Measurements from ENCODE around the gene TNP2.
A peak's percentile ranks its signal among the peaks of the same experiment; 100 is the strongest.

The TNP2 gene

DNA sequence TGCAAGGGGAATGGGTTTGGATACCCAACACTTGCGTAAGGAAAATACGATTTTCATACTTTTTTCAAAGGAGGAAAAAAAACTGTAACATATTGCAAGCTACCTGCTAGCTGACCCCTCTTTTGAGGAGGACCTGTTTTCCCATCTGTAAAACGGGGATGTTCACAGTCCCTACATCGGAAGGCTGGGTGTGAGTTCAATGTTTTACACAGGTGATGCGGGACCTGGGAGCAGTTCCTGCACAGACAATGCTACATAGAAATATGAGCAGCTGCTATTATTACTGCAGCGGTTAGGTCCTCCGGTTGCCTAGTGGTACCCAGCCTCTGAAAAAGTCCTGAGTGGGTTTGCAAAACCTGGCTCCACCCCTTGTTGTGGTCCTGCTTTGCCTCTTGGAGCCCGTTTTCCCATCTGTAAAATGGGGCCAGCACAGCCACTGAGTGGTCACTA, 16.6 kb downstream of the TNP2 start:
- Histone ChIP-seq H3K9me3 (ENCODE audit: control insufficient read depth, low read length) (no peaks in the 10 kb centered on the region), H3K9ac (ENCODE audit: low read length) (no peak overlapping the region), H3K4me1 (ENCODE audit: control insufficient read depth, insufficient read depth, low read length) (peaks cover 9% of the 10 kb centered on the region), H3K27me3 (replicated peaks; ENCODE audit: control insufficient read depth, insufficient read depth, low read length) (no peaks in the 10 kb centered on the region), H3K36me3 (ENCODE audit: control insufficient read depth, insufficient read depth, low read length, severe bottlenecking) (no peaks in the 10 kb centered on the region), H3K4me3 (ENCODE audit: low read length) (no peak overlapping the region)
- no peak for DNase-seq (ENCODE audit: low read depth)

- H3K9me3 ChIP-seq (ENCODE audit: control insufficient read depth, low read length) = no peaks in the 10 kb centered on the region
- H3K4me1 ChIP-seq (ENCODE audit: control insufficient read depth, insufficient read depth, low read length) = peaks cover 5% of the 10 kb centered on the region
- no peaks in the 10 kb centered on the region for H3K27me3 ChIP-seq (replicated peaks; ENCODE audit: control insufficient read depth, insufficient read depth, low read length)
- no peak overlapping the region for H3K9ac ChIP-seq (ENCODE audit: low read length)
- no peaks in the 10 kb centered on the region for H3K36me3 ChIP-seq (ENCODE audit: control insufficient read depth, insufficient read depth, low read length, severe bottlenecking)
- DNase-seq (ENCODE audit: low read depth) = peak; percentile 19
- H3K4me3 ChIP-seq (ENCODE audit: low read length) = no peak overlapping the region
Measured at GRCh38 chr16:11251525-11252481, 17.3 kb downstream of the TNP2 start.

DNA sequence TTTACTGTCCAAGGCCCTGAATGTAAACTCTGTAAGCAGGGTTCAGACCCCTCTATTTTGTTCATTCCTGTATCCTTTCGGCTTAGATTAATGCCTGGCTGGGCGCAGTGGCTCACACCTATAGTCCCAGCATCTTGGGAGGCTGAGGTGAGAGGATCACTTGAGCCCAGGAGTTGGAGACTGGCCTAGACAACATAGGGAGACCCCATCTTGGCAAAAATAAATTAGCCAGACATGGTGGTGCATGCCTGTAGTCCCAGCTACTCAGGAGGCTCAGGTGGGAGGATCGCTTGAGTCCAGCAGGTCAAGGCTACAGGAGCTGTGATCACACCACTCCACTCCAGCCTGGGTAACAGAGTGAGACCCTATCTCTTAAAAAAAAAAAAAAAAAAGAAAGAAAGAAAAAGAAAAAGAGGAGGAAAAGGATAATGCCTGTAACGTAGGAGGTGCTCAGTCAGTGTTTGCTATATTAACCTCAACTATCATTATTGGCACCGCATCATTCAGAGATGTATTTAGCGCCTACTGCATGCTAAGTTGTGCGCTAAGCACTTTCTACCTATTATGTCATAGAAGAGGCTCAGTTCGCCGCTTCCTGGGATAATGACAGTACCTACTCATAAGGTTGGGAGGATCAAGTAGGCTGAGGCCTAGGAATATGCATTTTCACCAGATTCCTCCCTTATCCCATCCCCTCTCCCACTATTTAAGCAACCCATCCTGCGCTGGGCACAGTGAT, 18.2 kb downstream of the TNP2 start:
- Histone ChIP-seq H3K4me1 (ENCODE audit: control insufficient read depth, insufficient read depth, low read length) (peaks cover 4% of the 10 kb centered on the region), H3K9ac (ENCODE audit: low read length) (no peak overlapping the region), H3K36me3 (ENCODE audit: control insufficient read depth, insufficient read depth, low read length, severe bottlenecking) (no peaks in the 10 kb centered on the region), H3K27me3 (replicated peaks; ENCODE audit: control insufficient read depth, insufficient read depth, low read length) (no peaks in the 10 kb centered on the region), H3K4me3 (ENCODE audit: low read length) (no peak overlapping the region), H3K9me3 (ENCODE audit: control insufficient read depth, low read length) (no peaks in the 10 kb centered on the region)
- DNase-seq (ENCODE audit: low read depth) = no peak

DNA sequence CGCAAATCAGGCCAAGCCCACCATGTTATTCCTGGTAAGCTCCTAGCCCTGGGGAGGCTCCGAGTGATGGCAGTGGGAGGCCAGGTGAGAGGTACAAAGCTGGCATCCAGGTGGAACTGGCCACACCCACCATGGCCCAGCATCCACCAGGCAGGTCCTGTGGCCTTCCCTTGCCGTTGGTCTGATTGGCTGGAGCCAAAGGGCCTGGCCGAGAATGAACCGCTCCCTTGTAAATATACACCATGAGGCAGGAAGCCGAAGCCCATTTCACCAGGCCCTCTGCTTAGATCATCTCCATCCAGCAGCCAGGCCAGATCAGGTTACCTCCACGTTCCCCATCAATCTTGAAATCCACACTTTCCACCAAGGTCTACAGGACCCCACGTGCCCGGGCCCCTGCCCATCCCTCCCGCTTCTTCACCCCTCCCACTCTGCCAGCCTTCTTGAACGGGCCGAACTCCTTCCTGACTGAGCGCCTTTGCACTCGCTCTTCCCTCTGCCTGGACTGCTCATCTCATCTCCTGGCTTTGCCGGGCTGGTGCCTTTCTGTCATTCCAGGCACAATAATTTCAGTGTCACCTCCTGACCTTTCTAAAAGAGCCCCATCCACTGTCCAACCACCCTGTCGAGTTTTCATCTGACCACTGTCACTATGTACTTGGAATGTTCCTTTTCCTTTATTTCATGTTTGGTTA, 18.9 kb downstream of the TNP2 start:
- Histone ChIP-seq H3K9ac (ENCODE audit: low read length) (no peak overlapping the region), H3K27me3 (replicated peaks; ENCODE audit: control insufficient read depth, insufficient read depth, low read length) (no peaks in the 10 kb centered on the region), H3K9me3 (ENCODE audit: control insufficient read depth, low read length) (no peaks in the 10 kb centered on the region), H3K4me3 (ENCODE audit: low read length) (no peak overlapping the region), H3K36me3 (ENCODE audit: control insufficient read depth, insufficient read depth, low read length, severe bottlenecking) (no peaks in the 10 kb centered on the region), H3K4me1 (ENCODE audit: control insufficient read depth, insufficient read depth, low read length) (peaks cover 4% of the 10 kb centered on the region)
- no peak for DNase-seq (ENCODE audit: low read depth)

- Histone ChIP-seq H3K27me3 (replicated peaks; ENCODE audit: control insufficient read depth, insufficient read depth, low read length) (no peaks in the 10 kb centered on the region), H3K36me3 (ENCODE audit: control insufficient read depth, insufficient read depth, low read length, severe bottlenecking) (no peaks in the 10 kb centered on the region)
- DNase-seq (ENCODE audit: low read depth) = no peak
Measured at GRCh38 chr16:11249233-11250061, 19.7 kb downstream of the TNP2 start.

DNA sequence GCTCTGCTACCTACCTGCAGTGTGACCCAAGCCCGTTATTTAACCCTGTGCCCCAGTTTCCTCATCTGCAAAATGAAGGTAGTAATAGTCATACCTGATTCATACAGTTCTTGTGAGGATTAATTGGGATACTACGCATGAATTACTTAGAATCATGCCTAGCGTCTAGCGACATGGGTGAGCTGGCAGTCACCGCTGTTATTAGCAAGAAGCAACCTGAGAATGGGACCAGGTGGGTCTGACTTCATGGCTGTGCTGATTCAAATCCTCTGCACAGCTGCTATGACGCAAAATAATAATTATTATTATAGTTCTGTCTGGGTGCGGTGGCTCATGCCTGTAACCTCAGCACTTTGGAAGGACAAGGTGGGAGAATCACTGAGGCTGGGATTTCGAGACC, 21.0 kb downstream of the TNP2 start:
- Histone ChIP-seq H3K27me3 (replicated peaks; ENCODE audit: control insufficient read depth, insufficient read depth, low read length) (peaks cover 3% of the 10 kb centered on the region), H3K4me1 (ENCODE audit: control insufficient read depth, insufficient read depth, low read length) (no peaks in the 10 kb centered on the region), H3K9me3 (ENCODE audit: control insufficient read depth, low read length) (no peaks in the 10 kb centered on the region), H3K4me3 (ENCODE audit: low read length) (no peak overlapping the region), H3K36me3 (ENCODE audit: control insufficient read depth, insufficient read depth, low read length, severe bottlenecking) (no peaks in the 10 kb centered on the region), H3K9ac (ENCODE audit: low read length) (no peak overlapping the region)
- DNase-seq (ENCODE audit: low read depth) = no peak

More at GRCh38 chr16:11249233-11250061, 19.7 kb downstream of the TNP2 start:
- no peaks in the 10 kb centered on the region for H3K9me3 ChIP-seq (ENCODE audit: control insufficient read depth, low read length)
- no peak overlapping the region for H3K4me3 ChIP-seq (ENCODE audit: low read length)
- no peak overlapping the region for H3K9ac ChIP-seq (ENCODE audit: low read length)
- peaks cover under 1% of the 10 kb centered on the region for H3K4me1 ChIP-seq (ENCODE audit: control insufficient read depth, insufficient read depth, low read length)

DNA sequence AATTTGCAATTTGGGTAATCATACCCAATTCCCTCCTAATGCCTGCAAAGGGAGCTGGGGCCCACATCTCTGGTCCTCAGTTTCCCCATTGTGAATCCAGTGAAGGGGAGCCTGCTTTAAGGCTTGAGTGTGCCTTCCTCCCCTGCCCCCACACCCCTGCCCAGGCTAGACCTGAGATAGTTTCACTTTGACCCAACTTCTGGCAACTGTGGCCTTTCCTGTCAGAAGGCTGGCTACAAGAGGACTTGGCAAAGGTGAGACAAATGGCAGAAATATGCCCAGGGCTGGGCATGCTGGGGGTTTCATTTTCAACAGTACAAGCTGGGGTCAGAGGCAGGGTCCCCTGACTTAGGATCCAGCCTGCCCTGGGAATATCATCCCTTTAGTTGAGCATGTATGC, 23.1 kb downstream of the TNP2 start:
- Histone ChIP-seq H3K9ac (ENCODE audit: low read length) (no peak overlapping the region), H3K9me3 (ENCODE audit: control insufficient read depth, low read length) (no peaks in the 10 kb centered on the region), H3K4me3 (ENCODE audit: low read length) (no peak overlapping the region), H3K27me3 (replicated peaks; ENCODE audit: control insufficient read depth, insufficient read depth, low read length) (peaks cover 8% of the 10 kb centered on the region), H3K36me3 (ENCODE audit: control insufficient read depth, insufficient read depth, low read length, severe bottlenecking) (no peaks in the 10 kb centered on the region), H3K4me1 (ENCODE audit: control insufficient read depth, insufficient read depth, low read length) (no peaks in the 10 kb centered on the region)
- no peak for DNase-seq (ENCODE audit: low read depth)

- Histone ChIP-seq H3K36me3 (ENCODE audit: control insufficient read depth, insufficient read depth, low read length, severe bottlenecking) (no peaks in the 10 kb centered on the region), H3K9ac (ENCODE audit: low read length) (no peak overlapping the region), H3K9me3 (ENCODE audit: control insufficient read depth, low read length) (no peaks in the 10 kb centered on the region), H3K4me3 (ENCODE audit: low read length) (no peak overlapping the region), H3K4me1 (ENCODE audit: control insufficient read depth, insufficient read depth, low read length) (no peaks in the 10 kb centered on the region), H3K27me3 (replicated peaks; ENCODE audit: control insufficient read depth, insufficient read depth, low read length) (peaks cover 8% of the 10 kb centered on the region)
- no peak for DNase-seq (ENCODE audit: low read depth)
Measured at GRCh38 chr16:11245222-11245737, 23.8 kb downstream of the TNP2 start.

DNA sequence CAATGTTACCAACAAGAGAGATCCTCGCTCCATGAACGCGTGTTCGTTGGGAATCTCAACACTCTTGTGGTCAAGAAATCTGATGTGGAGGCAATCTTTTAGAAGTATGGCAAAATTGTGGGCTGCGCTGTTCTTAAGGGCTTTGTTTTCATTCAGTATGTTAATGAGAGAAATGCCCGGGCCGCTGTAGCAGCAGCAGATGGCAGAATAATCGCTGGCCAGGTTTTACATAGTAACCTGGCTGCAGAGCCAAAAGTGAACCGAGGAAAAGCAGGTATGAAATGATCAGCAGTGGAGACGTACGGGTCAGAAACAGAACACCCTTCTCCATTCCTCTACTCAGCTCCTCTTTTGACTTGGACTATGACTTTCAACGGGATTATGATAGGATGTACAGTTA, 26.5 kb downstream of the TNP2 start:
- H3K36me3 ChIP-seq (ENCODE audit: control insufficient read depth, insufficient read depth, low read length, severe bottlenecking) = no peaks in the 10 kb centered on the region
- no peaks in the 10 kb centered on the region for H3K9me3 ChIP-seq (ENCODE audit: control insufficient read depth, low read length)
- no peak for DNase-seq (ENCODE audit: low read depth)
- peaks cover 8% of the 10 kb centered on the region for H3K27me3 ChIP-seq (replicated peaks; ENCODE audit: control insufficient read depth, insufficient read depth, low read length)
- no peak overlapping the region for H3K9ac ChIP-seq (ENCODE audit: low read length)
- H3K4me1 ChIP-seq (ENCODE audit: control insufficient read depth, insufficient read depth, low read length) = no peaks in the 10 kb centered on the region
- no peak overlapping the region for H3K4me3 ChIP-seq (ENCODE audit: low read length)

DNA sequence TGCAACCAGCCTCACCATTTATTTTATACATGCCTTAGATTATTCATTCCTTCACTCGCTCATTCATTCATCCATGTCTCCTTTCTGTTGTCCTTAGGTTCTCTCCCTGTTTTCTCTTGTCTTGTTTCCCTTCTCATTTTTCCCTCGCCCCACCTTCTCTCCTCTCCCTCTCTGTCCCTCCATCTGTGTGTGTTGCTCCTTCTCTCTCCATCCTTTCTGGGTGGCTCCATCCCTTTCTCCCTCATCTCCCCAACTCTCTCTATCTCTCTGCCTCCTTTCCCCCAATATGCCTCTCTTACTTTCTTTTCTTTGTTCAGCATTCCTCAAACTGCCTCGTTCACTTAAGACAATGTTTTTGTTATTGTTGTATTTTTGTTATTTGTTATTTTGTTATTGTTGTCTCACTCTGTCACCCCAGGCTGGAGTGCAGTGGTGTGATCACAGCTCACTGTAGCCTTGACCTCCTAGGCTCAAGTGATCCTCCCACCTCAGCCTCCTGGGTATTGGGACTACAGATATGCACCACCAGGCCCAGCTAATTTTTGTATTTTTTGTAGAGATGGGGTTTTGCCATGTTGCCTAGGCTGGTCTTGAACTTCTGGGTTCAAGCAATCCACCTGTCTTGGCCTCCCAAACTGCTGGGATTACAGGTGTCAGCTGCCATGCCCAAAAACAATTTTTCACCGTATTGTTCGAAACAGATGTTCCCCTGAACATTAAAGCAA, 27.5 kb downstream of the TNP2 start:
- H3K9ac ChIP-seq (ENCODE audit: low read length) = no peak overlapping the region
- H3K9me3 ChIP-seq (ENCODE audit: control insufficient read depth, low read length) = no peaks in the 10 kb centered on the region
- no peak overlapping the region for H3K4me3 ChIP-seq (ENCODE audit: low read length)
- no peak for DNase-seq (ENCODE audit: low read depth)
- no peaks in the 10 kb centered on the region for H3K36me3 ChIP-seq (ENCODE audit: control insufficient read depth, insufficient read depth, low read length, severe bottlenecking)
- H3K27me3 ChIP-seq (replicated peaks; ENCODE audit: control insufficient read depth, insufficient read depth, low read length) = peaks cover 8% of the 10 kb centered on the region
- no peaks in the 10 kb centered on the region for H3K4me1 ChIP-seq (ENCODE audit: control insufficient read depth, insufficient read depth, low read length)
